Dermis blood vessel endothelial cell (primary cell): Measurements from ENCODE around the gene DGKI. TPM values are rescaled to one million over a fixed set of nuclear protein-coding genes. Genes with fewer than 3 reads are reported as not detected.
"Not testable (repeated sequence)": the region's sequence is repeated elsewhere in the genome, so short reads cannot be mapped to it uniquely, and the experiment has no call there.

ENCODE experiments used
- DNase-seq: peaks from one replicate; pipeline ENCODE4 v3.0.0; 2010
- total RNA-seq: library from RNA; depleted of rRNA; stranded (reverse); fragments of >200 nt; gene quantifications from 2 replicates; pipeline ENCODE4 v1.2.3, GENCODE V29; 2014

The DGKI gene
- total RNA-seq, 1 donor from 2014 or later: 3.9 TPM

DNA sequence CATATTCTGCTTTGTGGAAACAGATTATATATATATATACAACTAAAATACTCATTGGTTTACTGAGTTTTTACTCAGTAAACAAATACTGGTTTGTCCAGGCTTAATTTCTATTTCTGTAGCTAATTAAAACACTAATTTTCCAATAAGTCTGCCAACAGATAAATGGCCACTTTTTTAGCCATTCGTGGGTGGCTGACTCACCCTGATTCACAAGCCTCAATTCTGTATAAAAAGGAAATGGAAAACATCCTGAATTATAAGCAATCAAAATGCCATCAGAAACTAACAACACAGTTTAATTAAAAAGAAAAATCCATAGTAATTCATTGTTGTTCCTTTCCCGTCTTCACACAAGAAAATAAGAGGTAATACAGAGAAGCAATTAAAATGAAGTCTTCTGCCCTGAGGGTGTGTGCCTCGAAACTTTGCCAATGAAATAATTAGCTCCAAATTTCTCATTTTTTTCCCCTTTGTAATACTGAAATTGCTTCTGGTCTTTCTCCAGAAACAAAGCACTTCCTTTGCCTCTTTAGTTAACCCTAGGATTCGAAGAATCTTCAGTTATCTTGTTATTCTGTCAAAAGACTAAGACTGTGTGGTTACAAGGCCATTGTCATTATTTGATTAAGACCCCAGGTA lies 384.6 kb downstream of the DGKI start:
- DNase-seq: peak; percentile 57

- DNase-seq: no peak
Observed at GRCh38 chr7:137458399-137458798, 388.4 kb downstream of the DGKI start.

- DNase-seq: no peak
Observed at GRCh38 chr7:137454767-137455166, 392.0 kb downstream of the DGKI start.

GRCh38 chr7:137454246-137454724 lies 392.5 kb downstream of the DGKI start:
- peak; percentile 62 for DNase-seq

GRCh38 chr7:137453356-137453755 lies 393.4 kb downstream of the DGKI start:
- DNase-seq: no peak

- DNase-seq: no peak
Observed at GRCh38 chr7:137449016-137449415, 397.8 kb downstream of the DGKI start.

DNA sequence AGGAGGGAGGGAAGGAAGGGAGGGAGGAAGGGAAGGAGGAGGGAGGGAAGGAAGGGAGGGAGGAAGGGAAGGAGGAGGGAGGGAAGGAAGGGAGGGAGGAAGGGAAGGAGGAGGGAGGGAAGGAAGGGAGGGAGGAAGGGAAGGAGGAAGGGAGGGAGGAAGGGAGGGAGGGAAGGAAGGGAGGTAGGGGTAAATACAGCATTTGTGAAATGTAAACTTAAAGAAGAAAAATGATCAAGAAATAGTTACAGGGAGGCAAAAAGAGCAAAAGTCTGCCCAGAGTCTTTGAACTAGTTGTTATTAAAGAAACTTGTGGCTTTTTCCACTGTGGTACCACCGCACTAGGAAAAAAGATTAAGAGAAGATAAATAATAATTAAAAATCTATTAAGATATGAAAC lies 398.2 kb downstream of the DGKI start:
- DNase-seq: not testable (repeated sequence)

GRCh38 chr7:137446025-137446424 lies 400.7 kb downstream of the DGKI start:
- DNase-seq: no peak

GRCh38 chr7:137445268-137445667 lies 401.5 kb downstream of the DGKI start:
- no peak for DNase-seq

DNA sequence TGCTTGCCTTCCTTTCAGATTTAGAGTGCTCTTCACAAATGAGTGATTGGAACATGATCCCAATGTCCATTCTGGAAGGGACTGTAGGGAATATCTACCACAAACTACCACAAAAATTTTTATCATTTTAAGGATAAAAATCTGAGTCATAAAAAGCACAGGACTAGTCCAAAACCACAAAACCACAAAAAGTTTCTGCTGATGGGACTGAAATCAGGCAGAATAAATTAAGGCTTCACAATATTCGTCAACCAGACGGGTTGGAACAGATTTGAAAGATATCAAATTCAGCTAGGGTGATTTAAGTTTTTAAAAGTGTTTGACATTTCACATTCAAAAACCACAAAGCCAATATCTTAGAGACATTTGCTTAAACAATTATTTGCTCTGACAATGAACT lies 403.2 kb downstream of the DGKI start:
- no peak for DNase-seq

GRCh38 chr7:137441451-137441850 lies 405.3 kb downstream of the DGKI start:
- no peak for DNase-seq

- DNase-seq: no peak
Observed at GRCh38 chr7:137439829-137440825, 406.6 kb downstream of the DGKI start.

DNA sequence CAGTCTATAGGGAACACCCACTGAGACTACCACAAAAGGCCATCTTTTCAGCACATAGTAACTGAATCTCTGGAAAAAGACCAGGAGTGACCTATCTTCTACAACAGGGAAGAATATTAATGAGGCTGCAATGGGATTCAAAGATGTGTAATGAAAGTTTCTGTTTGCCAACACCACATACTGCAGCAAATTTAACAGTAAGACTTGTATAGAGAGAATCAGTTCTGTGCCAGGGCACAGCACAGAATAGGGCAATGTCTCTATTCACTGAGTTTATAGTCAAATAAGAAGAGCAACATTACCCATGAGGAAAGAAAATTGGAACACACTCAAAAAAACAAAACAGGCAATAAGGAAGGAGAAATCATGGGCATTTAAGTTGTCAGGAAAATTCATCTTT lies 411.8 kb downstream of the DGKI start:
- no peak for DNase-seq

- DNase-seq: no peak
Observed at GRCh38 chr7:137434530-137434929, 412.2 kb downstream of the DGKI start.

DNA sequence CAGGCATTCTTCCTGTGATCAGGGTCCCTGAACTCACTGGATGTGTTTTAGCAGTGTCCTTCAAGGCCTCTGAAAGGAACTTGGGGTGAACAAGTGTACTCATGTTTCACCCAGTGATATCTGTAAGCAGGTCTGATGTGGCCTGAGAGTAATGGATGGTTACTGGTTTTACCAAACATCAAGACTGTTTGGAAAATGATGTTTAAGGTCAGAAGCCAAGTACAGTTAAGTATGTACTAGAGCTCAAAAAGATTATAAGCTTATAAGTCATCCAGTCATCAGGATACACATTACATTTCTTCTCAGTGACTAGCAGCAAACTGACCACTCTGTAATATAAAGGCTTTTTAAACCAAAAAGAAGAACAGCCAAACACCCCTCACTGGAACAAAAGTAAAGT lies 423.5 kb downstream of the DGKI start:
- DNase-seq: no peak

GRCh38 chr7:137421366-137421765 lies 425.4 kb downstream of the DGKI start:
- DNase-seq: no peak

DNA sequence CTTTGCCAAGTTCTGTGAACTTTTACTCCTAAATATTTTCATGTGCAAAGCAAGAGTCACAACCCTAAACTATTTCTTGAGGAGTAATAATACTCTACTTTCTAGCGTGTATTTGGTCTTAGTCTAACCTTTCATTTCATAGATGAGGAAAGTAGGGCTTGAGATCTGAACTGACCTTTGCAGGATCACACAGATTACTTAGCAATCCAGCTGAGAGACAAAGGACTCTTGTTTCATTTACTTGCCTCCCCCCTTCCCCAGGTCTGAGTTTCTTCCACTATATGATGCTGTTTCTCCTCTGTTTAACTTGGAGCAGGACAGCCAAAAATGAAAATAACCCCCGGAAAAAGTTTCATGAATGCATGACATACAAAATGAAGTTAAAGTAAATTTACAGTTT lies 427.9 kb downstream of the DGKI start:
- no peak for DNase-seq

DNA sequence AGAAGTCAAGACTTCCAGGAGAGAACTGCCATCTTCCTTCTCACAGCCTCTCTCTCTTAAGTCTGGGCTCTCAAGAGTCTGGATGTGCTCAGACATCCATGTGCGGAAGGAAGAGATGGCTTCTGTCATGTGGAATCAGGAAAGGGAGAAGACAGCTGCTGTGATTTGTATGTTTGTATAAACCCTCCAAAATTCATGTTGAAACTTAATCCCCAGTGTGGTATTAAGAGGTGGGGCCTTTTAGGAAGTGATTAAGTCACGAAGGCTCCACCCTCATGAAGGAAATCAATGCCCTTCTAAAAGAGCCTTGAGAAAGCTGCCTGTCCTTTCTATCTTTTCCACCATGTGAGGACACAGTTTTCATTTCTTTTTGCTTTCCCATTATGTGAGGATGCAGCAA lies 429.3 kb downstream of the DGKI start:
- DNase-seq: no peak

GRCh38 chr7:137413901-137414300 lies 432.9 kb downstream of the DGKI start:
- no peak for DNase-seq

DNA sequence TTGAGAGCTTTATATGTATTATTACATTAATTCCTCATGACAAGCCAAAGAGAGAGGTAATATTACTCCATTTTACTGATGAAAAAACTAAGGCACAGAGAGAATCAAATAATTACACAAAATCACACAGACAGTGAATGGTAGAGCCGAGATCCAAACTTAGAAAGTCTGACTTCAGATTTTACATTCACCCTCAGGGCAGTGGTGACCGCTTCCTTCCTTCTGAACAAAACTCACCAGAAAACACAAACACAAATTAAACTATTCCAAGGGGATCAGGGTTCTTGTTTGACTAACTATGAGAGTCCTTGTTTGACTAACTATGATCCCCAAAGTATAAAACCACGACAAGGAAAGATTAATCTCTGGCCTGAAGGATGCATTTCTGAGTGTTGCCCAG lies 435.3 kb downstream of the DGKI start:
- no peak for DNase-seq

GRCh38 chr7:137408126-137408525 lies 438.6 kb downstream of the DGKI start:
- no peak for DNase-seq

- no peak for DNase-seq
Observed at GRCh38 chr7:137407078-137407477, 439.7 kb downstream of the DGKI start.

DNA sequence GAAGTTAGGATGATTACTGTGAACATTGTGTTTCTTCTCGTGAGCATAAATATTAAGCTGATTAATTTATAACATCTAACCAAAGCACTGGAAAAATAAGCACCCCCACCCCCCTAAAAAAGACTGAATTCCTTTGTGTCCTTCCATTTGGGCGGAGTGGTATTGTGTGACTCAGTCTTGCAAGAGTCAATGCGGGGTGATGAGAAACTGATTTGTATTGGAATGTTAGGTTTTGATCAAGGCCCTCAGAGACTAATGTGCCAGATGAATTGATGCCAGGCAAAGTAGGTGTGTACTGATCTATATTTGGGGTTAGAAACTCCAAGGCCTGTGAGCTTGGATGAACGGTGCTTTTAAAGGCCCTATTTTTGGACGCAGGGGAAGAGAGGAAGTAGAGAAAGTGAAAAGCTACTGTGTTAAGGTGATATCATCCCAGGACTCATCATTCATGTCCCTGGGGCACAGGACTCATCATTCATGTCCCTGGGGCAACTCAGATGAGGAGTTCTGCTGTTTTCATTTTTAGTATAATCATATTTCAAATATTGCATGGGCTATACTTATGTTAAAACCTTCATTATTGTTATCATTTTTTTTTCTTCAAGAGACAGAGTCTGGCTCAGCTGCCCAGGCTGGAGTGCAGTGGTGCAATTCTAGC lies 442.0 kb downstream of the DGKI start:
- DNase-seq: no peak
